Activated naive CD8-positive, alpha-beta T cell (primary cell): ENCODE data around the gene INSR.

ENCODE experiments used
- H3K27ac Mint-ChIP-seq: one replicate; pipeline ENCODE4 v1.8.0; 2021; ENCODE audit warnings: mixed read lengths
- H3K27me3 Mint-ChIP-seq: one replicate; pipeline ENCODE4 v1.8.0; 2021; ENCODE audit warnings: mixed read lengths
- H3K36me3 Mint-ChIP-seq: one replicate; pipeline ENCODE4 v1.8.0; 2021; ENCODE audit warnings: mixed read lengths
- H3K4me1 Mint-ChIP-seq: one replicate; pipeline ENCODE4 v1.8.0; 2021; ENCODE audit warnings: low read depth, mixed read lengths
- H3K4me3 Mint-ChIP-seq: one replicate; pipeline ENCODE4 v1.8.0; 2021; ENCODE audit warnings: mild to moderate bottlenecking, mixed read lengths
- H3K9me3 Mint-ChIP-seq: one replicate; pipeline ENCODE4 v1.8.0; 2021; ENCODE audit warnings: low read depth, mixed read lengths

Gene INSR

GRCh38 chr19:7293762-7294557, at the start of gene INSR:
Gene INSR, minus strand, starts transcription at chr19:7294414. Its CDS starts 523 bp downstream, at chr19:7293891.
- Mint-ChIP-seq H3K36me3 (no peaks in the 10 kb centered on the region), H3K27ac (no peak within 1 kb of the TSS), H3K4me3 (peak within 1 kb of the TSS; percentile 84), H3K9me3 (no peaks in the 10 kb centered on the region), H3K27me3 (peaks cover 21% of the 10 kb centered on the region), H3K4me1 (peaks cover 12% of the 10 kb centered on the region)

GRCh38 chr19:7342143-7342542, 47.9 kb upstream of the INSR start:
- H3K36me3 Mint-ChIP-seq, result no peaks in the 10 kb centered on the region
- H3K9me3 Mint-ChIP-seq, result no peaks in the 10 kb centered on the region
- H3K27me3 Mint-ChIP-seq, result no peaks in the 10 kb centered on the region
- H3K4me1 Mint-ChIP-seq, result peaks cover 52% of the 10 kb centered on the region
- H3K27ac Mint-ChIP-seq, result no peak overlapping the region
- H3K4me3 Mint-ChIP-seq, result no peak overlapping the region

GRCh38 chr19:7340959-7341837, 47.0 kb upstream of the INSR start:
- Mint-ChIP-seq H3K4me3 (no peak overlapping the region), H3K36me3 (peaks cover 3% of the 10 kb centered on the region), H3K4me1 (peaks cover 47% of the 10 kb centered on the region), H3K27me3 (no peaks in the 10 kb centered on the region), H3K9me3 (no peaks in the 10 kb centered on the region), H3K27ac (peak overlapping the region; percentile 1)

- Mint-ChIP-seq H3K36me3 (peaks cover 3% of the 10 kb centered on the region), H3K27ac (no peak overlapping the region), H3K9me3 (no peaks in the 10 kb centered on the region), H3K4me3 (no peak overlapping the region), H3K4me1 (peaks cover 24% of the 10 kb centered on the region), H3K27me3 (no peaks in the 10 kb centered on the region)
These were observed 43.4 kb upstream of the INSR start for GRCh38 chr19:7337380-7338194.

- Mint-ChIP-seq H3K4me1 (peaks cover 24% of the 10 kb centered on the region), H3K27me3 (no peaks in the 10 kb centered on the region), H3K4me3 (no peak overlapping the region), H3K9me3 (no peaks in the 10 kb centered on the region), H3K36me3 (peaks cover 3% of the 10 kb centered on the region), H3K27ac (no peak overlapping the region)
These were observed 42.2 kb upstream of the INSR start for GRCh38 chr19:7336321-7336973.

GRCh38 chr19:7333198-7334118, 39.2 kb upstream of the INSR start:
- no peaks in the 10 kb centered on the region for H3K9me3 Mint-ChIP-seq
- peaks cover 16% of the 10 kb centered on the region for H3K4me1 Mint-ChIP-seq
- H3K27ac Mint-ChIP-seq, result no peak overlapping the region
- no peaks in the 10 kb centered on the region for H3K27me3 Mint-ChIP-seq
- peaks cover 3% of the 10 kb centered on the region for H3K36me3 Mint-ChIP-seq
- no peak overlapping the region for H3K4me3 Mint-ChIP-seq

- H3K27ac Mint-ChIP-seq, result no peak overlapping the region
- H3K27me3 Mint-ChIP-seq, result no peaks in the 10 kb centered on the region
- H3K9me3 Mint-ChIP-seq, result no peaks in the 10 kb centered on the region
- no peak overlapping the region for H3K4me3 Mint-ChIP-seq
- H3K36me3 Mint-ChIP-seq, result no peaks in the 10 kb centered on the region
- no peaks in the 10 kb centered on the region for H3K4me1 Mint-ChIP-seq
These were observed 37.2 kb upstream of the INSR start for GRCh38 chr19:7331446-7331845.

- no peak overlapping the region for H3K4me3 Mint-ChIP-seq
- no peak overlapping the region for H3K27ac Mint-ChIP-seq
- H3K27me3 Mint-ChIP-seq, result no peaks in the 10 kb centered on the region
- H3K4me1 Mint-ChIP-seq, result no peaks in the 10 kb centered on the region
- H3K36me3 Mint-ChIP-seq, result peaks cover 6% of the 10 kb centered on the region
- H3K9me3 Mint-ChIP-seq, result peaks cover 8% of the 10 kb centered on the region
These were observed 34.4 kb upstream of the INSR start for GRCh38 chr19:7328647-7329046.

GRCh38 chr19:7327802-7328201, 33.6 kb upstream of the INSR start:
- Mint-ChIP-seq H3K4me3 (no peak overlapping the region), H3K4me1 (no peaks in the 10 kb centered on the region), H3K27me3 (no peaks in the 10 kb centered on the region)

GRCh38 chr19:7326105-7326877, 32.1 kb upstream of the INSR start:
- Mint-ChIP-seq H3K9me3 (peaks cover 8% of the 10 kb centered on the region), H3K27me3 (no peaks in the 10 kb centered on the region), H3K4me1 (no peaks in the 10 kb centered on the region), H3K4me3 (no peak overlapping the region), H3K27ac (no peak overlapping the region), H3K36me3 (peaks cover 6% of the 10 kb centered on the region)

More at GRCh38 chr19:7327802-7328201, 33.6 kb upstream of the INSR start:
- no peak overlapping the region for H3K27ac Mint-ChIP-seq
- peaks cover 8% of the 10 kb centered on the region for H3K9me3 Mint-ChIP-seq
- H3K36me3 Mint-ChIP-seq, result peaks cover 6% of the 10 kb centered on the region

- Mint-ChIP-seq H3K27ac (no peak overlapping the region), H3K36me3 (peaks cover 2% of the 10 kb centered on the region), H3K27me3 (no peaks in the 10 kb centered on the region), H3K4me1 (no peaks in the 10 kb centered on the region), H3K9me3 (peaks cover 3% of the 10 kb centered on the region), H3K4me3 (no peak overlapping the region)
These were observed 24.0 kb upstream of the INSR start for GRCh38 chr19:7318176-7318575.

GRCh38 chr19:7312816-7313215, 18.6 kb upstream of the INSR start:
- peaks cover 2% of the 10 kb centered on the region for H3K36me3 Mint-ChIP-seq

GRCh38 chr19:7311911-7312310, 17.7 kb upstream of the INSR start:
- Mint-ChIP-seq H3K4me3 (no peak overlapping the region), H3K36me3 (peaks cover 2% of the 10 kb centered on the region), H3K27ac (no peak overlapping the region), H3K4me1 (no peaks in the 10 kb centered on the region), H3K27me3 (no peaks in the 10 kb centered on the region), H3K9me3 (peaks cover 3% of the 10 kb centered on the region)

More at GRCh38 chr19:7312816-7313215, 18.6 kb upstream of the INSR start:
- Mint-ChIP-seq H3K9me3 (peaks cover 3% of the 10 kb centered on the region), H3K27me3 (no peaks in the 10 kb centered on the region), H3K4me1 (no peaks in the 10 kb centered on the region), H3K27ac (no peak overlapping the region), H3K4me3 (no peak overlapping the region)
